ENCODE results near the gene ABCG1. TPM values are rescaled to one million over a fixed set of nuclear protein-coding genes. Genes with fewer than 3 reads are reported as not detected.

ABCG1 gene
- polyA plus RNA-seq, 1 donor from 2014 or later, result 11.6 TPM

DNA sequence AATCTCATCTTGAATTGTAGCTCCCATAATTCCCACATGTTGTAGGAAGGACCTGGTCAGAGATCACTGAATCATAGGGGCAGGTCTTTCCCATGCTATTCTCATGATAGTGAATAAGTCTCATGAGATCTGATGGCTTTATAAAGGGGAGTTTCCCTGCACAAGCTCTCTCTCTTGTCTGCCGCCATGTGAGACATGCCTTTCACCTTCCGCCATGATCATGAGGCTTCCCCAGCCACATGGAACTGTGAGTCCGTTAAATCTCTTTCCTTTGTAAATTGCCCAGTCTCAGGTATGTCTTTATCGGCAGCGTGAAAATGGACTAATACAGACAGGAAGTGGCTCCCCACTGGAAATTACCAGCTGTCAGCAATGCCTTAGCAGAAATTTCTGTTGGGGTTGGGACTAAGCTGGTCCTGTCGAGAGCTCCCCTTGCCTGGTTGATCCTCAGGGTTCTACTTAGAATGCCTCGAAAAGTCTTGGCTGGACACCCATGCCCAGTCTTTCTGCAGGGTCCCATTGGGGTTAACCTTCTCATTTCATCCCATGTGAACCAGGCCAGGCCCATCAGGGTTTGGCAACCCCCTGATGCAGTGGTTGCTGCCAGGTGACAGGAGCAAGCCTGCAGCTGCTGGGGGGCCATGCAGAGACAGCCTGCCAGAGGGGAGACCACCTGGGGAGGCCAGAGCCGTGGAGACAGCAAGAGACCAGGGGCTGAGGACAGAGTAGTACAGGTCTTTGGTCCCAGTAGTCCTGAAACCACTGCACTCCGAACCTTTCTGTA, 2.8 kb upstream of the ABCG1 start:
- Mint-ChIP-seq H3K9me3 (peaks cover 0 to 8% (median 2%) of the 10 kb centered on the region in 3 donors), H3K27ac (no peak overlapping the region), H3K4me3 (peak overlapping the region in 2 of 4 donors; percentile 28 to 74), H3K36me3 (no peaks in the 10 kb centered on the region), H3K4me1 (peaks cover 3 to 10% (median 9%) of the 10 kb centered on the region in 3 donors), H3K27me3 (peaks cover 3% of the 10 kb centered on the region)

DNA sequence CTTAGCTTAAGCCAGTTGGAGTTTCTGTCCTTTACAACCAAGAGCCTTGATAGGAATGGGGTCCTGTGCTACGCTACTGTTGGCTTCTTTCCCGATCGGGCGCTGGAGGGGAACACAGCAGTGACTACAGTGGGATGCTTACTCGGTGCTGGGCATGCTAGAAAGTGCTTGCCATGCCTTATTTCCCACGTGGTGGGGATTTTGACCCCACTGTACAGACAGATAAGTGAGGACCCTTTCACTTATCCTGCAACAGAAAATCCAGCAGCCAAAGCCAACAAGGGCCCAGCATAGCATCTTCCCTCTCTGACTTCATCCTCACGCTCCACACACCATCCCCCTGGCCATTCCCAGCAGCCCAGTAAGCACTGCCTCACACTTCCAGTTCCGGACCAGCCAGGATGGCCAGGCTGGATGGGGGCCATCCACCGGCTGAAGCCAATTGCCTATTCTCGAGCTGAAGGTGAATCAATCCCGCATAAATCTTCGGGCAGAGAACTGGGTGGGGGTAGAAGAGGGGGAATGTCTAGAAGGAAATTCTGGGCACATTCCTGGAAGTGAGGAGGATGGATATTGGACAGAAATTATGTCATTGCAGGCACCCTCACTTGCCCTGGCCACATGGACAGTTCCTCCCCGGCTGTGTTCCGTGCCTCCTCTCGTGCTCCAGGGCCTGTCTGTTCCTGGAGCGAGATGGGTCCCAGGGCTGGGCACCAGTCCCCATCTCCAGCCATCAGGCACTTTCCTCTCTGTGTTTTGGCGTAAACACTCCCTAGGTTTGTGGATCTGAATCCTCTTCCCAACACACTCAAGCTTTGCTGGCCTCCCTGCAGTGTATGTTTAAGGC, 2.0 kb upstream of the ABCG1 start:
- peak overlapping the region in 3 of 4 donors; percentile 12 to 76 (median 70) for H3K4me3 Mint-ChIP-seq
- peaks cover 3% of the 10 kb centered on the region for H3K27me3 Mint-ChIP-seq
- peaks cover 6 to 14% (median 14%) of the 10 kb centered on the region in 3 donors for H3K4me1 Mint-ChIP-seq
- H3K9me3 Mint-ChIP-seq, result peaks cover 0 to 7% (median 2%) of the 10 kb centered on the region in 3 donors
- no peaks in the 10 kb centered on the region for H3K36me3 Mint-ChIP-seq
- no peak overlapping the region for H3K27ac Mint-ChIP-seq

DNA sequence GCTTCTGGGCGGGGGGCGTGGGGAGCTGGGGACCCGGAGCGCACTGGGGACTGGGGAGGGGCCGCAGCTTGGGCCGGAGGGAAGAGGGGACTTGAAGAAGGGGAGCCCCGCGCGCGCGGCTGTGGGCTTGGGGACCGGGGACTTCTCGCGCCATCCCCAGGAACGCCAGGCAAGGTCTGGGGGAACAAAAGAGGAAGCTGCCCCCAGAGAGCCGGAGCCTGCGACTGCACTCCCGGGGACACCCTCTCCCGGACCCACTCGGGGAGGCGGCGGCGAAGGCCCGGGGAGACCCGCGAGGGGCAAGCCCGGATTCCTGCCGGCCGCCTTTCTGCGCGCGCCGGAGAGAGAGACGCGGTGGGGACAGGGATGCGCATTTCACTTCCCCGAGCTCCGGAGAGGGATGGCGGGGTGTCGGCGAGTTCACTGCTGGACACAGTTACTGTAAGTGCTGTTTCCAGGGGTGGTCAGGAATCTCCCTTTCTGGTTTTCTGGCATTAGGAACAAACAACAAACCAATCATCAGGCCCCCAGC, 732 bp downstream of the ABCG1 start:
- H3K4me3 Mint-ChIP-seq, result peak overlapping the region; percentile 88 to 99 (median 94)
- peaks cover 15 to 26% (median 16%) of the 10 kb centered on the region in 3 donors for H3K4me1 Mint-ChIP-seq
- no peaks in the 10 kb centered on the region for H3K36me3 Mint-ChIP-seq
- peaks cover 0 to 4% (median 2%) of the 10 kb centered on the region in 3 donors for H3K9me3 Mint-ChIP-seq
- H3K27ac Mint-ChIP-seq, result peak overlapping the region; percentile 79 to 90 (median 90)
- peaks cover 3% of the 10 kb centered on the region for H3K27me3 Mint-ChIP-seq

DNA sequence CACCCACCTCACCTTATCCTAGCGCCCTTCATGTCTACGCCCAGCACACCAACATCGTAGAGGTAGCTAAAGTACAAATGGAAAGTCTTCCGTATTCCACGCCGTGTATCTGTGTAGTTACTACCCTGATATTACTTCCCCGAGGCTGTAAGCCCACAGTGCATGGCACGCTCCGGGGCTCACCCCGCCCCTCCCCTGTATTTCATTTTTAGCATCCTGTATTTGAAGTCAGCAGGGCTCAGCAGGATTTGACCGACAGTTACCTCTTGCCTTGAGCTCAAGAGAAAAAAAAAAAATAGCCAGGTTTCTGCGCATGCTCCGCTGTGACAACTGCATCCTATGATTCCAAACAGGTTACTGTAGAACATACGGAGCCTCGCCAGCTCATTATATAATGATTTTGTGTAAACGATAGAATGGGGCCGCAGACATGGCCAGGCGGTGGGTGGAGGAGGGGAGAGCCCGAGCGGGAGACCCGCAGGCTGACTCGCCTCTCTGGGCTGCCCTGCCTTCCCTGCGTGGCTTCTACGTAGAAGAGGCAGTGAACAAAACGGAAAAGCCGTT, 1.3 kb downstream of the ABCG1 start:
- Mint-ChIP-seq H3K27me3 (peaks cover 3% of the 10 kb centered on the region), H3K36me3 (no peaks in the 10 kb centered on the region), H3K4me3 (peak overlapping the region; percentile 88 to 99 (median 94)), H3K27ac (peak overlapping the region; percentile 79 to 90 (median 90)), H3K9me3 (peaks cover 0 to 4% (median 2%) of the 10 kb centered on the region in 3 donors), H3K4me1 (peaks cover 15 to 26% (median 16%) of the 10 kb centered on the region in 3 donors)

DNA sequence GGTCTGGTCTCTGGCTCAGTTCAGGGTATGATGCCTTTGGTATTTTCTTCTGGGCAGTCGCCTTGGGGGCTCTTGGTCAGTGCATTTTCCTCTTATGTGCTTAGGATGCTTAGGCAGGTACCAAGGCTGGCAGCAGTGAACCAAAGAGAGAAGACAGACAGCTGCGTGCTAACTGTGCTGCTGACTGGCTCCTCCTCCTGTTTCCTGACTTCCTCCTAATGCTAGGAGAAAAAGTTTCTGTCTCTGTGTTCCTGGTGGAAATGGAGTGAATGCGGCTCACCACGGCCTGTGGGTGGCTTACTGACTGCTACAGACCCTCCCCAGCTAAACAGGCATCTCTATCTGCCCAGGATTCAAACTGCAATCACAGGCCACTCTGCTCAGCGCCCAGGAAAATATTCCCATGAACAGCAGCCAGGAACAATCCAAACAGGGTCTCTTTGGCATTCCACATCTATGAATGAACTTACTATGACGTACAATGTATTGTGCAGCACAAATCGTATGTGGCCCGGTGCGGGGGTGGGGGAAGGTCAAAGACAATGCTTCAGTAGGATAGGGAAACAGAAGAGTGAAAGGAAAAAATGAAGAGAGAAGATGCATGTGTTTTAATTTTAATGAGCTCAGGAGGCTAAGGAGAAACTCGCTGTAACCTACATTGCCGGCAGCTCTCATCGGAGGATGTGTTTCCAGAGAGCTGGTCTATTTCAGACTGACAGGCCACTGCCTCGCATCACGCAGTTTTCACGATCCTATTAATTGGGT, 2.8 kb downstream of the ABCG1 start:
- Mint-ChIP-seq H3K27me3 (peaks cover 3% of the 10 kb centered on the region), H3K4me3 (peak overlapping the region in 3 of 4 donors; percentile 30 to 68 (median 49)), H3K4me1 (peaks cover 15 to 26% (median 16%) of the 10 kb centered on the region in 3 donors), H3K36me3 (peaks cover 3% of the 10 kb centered on the region), H3K27ac (peak overlapping the region in 1 of 3 donors; percentile 88), H3K9me3 (no peaks in the 10 kb centered on the region)

DNA sequence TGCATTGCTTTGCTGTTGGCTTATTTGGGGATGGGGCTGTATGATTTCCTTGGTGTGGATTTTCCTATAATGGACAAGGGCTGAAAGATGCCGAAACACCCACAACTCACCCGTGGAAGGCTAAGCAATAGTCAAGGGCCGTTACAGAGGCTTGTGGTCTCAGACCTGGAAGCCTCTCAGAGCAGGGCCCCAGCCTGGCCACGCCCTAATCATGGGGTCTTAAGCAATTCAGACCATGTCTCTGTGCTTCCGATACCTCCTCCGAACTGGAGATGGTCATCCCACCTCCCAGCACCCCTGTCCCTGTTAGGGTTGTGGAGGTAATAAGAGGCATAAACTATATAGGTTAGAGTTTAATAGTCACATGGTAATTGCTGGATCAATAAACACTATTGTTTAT, 3.4 kb downstream of the ABCG1 start:
- Mint-ChIP-seq H3K36me3 (peaks cover 5% of the 10 kb centered on the region), H3K4me3 (peak overlapping the region in 1 of 4 donors; percentile 6), H3K4me1 (peaks cover 18 to 27% (median 18%) of the 10 kb centered on the region in 3 donors), H3K27me3 (peaks cover 3% of the 10 kb centered on the region), H3K27ac (peak overlapping the region in 1 of 3 donors; percentile 37), H3K9me3 (no peaks in the 10 kb centered on the region)

DNA sequence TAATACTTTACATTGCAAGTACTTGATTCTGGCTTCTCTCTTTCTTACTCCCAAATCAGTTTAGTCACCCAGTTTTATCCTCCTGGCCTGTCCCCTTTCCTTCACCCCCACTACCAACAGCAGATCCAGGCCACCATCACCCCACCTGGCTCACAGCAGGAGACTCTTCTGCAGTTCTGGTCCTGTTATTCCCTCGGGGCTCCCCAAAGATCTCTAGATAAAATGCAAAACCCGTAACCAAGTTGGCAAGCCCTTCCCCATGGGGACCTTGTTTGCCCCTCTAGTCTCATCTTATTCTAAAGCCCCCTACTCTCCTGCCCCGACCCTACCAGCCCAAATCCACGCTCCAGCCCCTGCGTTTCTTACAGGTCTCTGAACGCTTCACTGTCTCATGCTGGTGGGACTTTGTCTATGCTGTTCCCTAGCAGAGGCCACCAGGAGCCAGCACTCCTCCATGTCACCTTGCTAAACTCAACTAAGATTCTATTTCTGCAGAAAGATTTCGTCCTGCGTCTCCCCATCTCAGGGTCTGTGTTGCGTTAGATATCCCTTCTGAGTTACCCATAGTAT, 4.0 kb downstream of the ABCG1 start:
- H3K9me3 Mint-ChIP-seq, result no peaks in the 10 kb centered on the region
- H3K4me1 Mint-ChIP-seq, result peaks cover 22 to 33% (median 23%) of the 10 kb centered on the region in 3 donors
- peak overlapping the region in 1 of 4 donors; percentile 6 for H3K4me3 Mint-ChIP-seq
- H3K36me3 Mint-ChIP-seq, result peaks cover 8% of the 10 kb centered on the region
- H3K27ac Mint-ChIP-seq, result peak overlapping the region in 1 of 3 donors; percentile 37
- H3K27me3 Mint-ChIP-seq, result peaks cover 3% of the 10 kb centered on the region

DNA sequence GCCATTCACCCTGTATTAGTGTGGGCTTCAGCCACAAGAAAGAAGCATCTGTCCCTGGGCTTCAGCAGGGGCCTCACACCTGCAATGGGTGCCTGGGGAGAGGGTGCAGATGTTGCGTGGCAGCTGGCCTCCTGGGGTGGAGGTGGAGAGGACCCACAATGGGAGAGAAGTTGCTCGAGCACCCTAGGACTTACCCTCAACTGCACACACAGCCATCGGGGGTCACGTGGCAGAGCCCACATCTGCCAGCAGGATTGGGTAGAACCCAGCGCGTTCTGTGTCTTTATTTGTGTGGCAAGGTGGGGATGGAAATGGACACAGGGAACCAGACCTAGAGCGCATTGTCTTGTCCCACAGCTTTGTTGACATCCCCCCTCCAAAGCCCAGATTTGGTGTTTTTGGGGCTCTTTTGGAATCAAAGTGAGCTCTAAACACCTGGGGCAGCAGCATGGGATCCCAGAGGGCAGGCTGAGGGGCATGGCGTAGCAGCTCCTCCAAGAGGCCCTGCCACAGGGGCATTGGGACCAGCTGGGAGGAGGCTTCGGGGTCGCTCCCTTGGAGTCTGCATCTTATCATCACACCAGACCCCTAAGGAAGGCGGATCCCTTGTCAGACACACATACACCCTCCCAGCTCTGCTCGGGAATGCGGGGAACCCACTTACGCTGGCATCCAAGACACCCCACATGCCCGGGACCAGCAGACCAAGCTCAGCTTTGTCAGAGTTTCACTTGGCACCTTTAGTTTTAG, 5.1 kb downstream of the ABCG1 start:
- peak overlapping the region in 1 of 3 donors; percentile 12 for H3K27ac Mint-ChIP-seq
- peaks cover 8% of the 10 kb centered on the region for H3K36me3 Mint-ChIP-seq
- peaks cover 3% of the 10 kb centered on the region for H3K27me3 Mint-ChIP-seq
- H3K4me3 Mint-ChIP-seq, result peak overlapping the region in 2 of 4 donors; percentile 6 to 8
- H3K4me1 Mint-ChIP-seq, result peaks cover 30 to 40% (median 30%) of the 10 kb centered on the region in 3 donors
- H3K9me3 Mint-ChIP-seq, result no peaks in the 10 kb centered on the region

DNA sequence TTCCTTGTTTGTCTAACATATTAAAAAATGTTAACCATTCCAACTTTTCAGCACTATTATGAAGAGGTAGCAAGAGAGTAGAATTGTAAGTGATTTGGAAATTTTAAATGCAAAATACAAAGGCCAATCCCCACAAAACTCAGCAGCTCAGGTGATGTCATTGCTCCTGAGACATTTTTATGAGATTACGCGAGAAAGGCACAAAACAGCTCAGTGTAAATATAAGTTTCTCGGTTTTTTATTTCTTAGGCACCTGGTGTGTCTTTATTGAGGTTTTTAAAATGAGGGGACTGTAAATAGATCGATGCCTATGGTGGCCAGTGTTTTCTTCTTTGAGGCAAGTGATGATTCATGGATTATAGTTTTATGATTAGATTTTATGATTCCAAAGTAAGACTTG, 6.1 kb downstream of the ABCG1 start:
- no peak overlapping the region for H3K4me3 Mint-ChIP-seq
- no peak overlapping the region for H3K27ac Mint-ChIP-seq
- no peaks in the 10 kb centered on the region for H3K9me3 Mint-ChIP-seq
- peaks cover 8% of the 10 kb centered on the region for H3K36me3 Mint-ChIP-seq
- H3K27me3 Mint-ChIP-seq, result peaks cover 2% of the 10 kb centered on the region
- peaks cover 30 to 44% (median 32%) of the 10 kb centered on the region in 3 donors for H3K4me1 Mint-ChIP-seq

DNA sequence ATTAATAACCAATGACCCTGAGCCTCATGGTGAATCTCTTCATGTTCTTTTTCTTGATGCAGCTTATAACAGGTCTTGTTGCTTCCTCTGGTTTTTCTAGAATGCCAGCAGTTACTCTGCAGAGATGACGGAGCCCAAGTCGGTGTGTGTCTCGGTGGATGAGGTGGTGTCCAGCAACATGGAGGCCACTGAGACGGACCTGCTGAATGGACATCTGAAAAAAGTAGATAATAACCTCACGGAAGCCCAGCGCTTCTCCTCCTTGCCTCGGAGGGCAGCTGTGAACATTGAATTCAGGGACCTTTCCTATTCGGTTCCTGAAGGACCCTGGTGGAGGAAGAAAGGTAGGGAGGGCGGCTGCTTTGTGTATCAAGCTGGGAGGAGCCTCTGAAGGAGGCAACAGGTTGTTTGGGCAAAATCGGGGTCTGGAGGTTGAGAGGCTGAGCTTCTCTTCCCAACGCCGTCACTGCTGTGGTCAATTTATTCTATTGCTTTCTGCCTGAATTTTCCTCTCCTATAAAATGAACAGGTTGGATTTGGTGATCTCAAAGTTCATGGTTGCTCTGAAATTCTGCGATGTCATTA, 6.7 kb downstream of the ABCG1 start:
- peaks cover 8% of the 10 kb centered on the region for H3K36me3 Mint-ChIP-seq
- no peak overlapping the region for H3K4me3 Mint-ChIP-seq
- H3K4me1 Mint-ChIP-seq, result peaks cover 26 to 44% (median 29%) of the 10 kb centered on the region in 3 donors
- no peaks in the 10 kb centered on the region for H3K27me3 Mint-ChIP-seq
- H3K9me3 Mint-ChIP-seq, result no peaks in the 10 kb centered on the region
- H3K27ac Mint-ChIP-seq, result no peak overlapping the region

DNA sequence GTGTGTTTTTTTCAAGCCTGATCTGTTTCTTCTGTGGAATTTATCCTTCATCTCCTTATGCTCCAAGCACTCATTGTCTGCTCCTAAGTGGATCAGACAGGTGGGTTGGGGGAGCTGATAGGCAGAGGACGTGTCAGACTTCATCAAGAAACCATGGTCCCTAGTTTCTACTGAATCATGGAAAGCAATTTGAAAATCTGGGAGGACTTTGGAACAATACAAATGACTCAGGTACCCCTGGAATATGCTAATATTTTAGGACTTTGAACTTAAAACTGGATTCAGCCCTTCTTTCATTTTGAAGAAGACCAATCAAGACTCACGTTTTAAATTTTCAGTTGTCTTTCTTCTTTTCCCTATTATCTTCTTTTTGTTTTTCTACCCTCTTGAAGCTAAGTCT, 7.7 kb downstream of the ABCG1 start:
- Mint-ChIP-seq H3K27ac (no peak overlapping the region), H3K9me3 (no peaks in the 10 kb centered on the region), H3K4me3 (peak overlapping the region in 1 of 4 donors; percentile 56), H3K27me3 (no peaks in the 10 kb centered on the region), H3K36me3 (peaks cover 8% of the 10 kb centered on the region), H3K4me1 (peaks cover 26 to 41% (median 34%) of the 10 kb centered on the region in 3 donors)

DNA sequence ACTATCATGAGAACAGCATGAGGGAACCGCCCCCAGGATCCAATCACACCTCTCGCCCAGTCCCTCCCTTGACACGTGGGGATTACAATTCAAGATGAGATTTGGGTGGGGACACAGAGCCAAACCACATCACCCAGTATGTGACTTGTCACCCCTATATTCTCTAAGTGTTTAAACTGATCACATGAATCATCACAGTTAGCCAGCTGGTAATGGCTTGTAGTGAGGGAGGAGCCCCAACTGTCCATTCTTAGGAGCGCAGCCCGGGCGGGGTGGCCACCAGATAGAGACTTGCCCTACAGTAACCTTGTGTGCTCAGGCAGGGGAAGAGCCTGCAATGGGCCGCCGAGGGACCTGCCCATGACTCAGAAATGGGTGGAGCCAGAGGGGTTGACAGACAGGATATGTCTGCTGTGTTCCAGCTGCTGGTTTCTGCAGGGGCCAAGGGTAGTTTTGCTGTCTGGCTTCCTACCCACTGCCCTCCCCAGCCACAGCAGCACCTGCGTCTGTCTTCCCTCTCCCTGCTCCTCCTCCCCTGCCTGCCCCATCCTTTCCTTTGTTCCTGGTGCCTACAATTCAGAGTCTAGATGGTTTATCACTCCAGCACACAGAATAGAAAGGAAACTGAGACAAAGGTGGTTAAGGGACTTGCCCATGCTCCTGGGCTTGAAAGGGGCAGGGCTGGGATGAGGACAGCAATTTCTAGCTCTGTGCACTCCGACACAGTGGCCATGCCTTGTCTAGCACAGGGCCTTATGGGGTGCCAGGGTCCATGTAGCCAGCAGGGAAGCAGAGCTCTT, 9.2 kb downstream of the ABCG1 start:
- Mint-ChIP-seq H3K36me3 (peaks cover 8% of the 10 kb centered on the region), H3K4me3 (peak overlapping the region in 3 of 4 donors; percentile 17 to 66 (median 39)), H3K9me3 (no peaks in the 10 kb centered on the region), H3K27me3 (no peaks in the 10 kb centered on the region), H3K4me1 (peaks cover 32 to 40% (median 34%) of the 10 kb centered on the region in 3 donors), H3K27ac (peak overlapping the region; percentile 84 to 95 (median 93))

All from IgD-negative memory B cell (primary cell).